ENCODE data around the gene CDK14. TPM values are rescaled to one million over a fixed set of nuclear protein-coding genes. Genes with fewer than 3 reads are reported as not detected.

The CDK14 gene
- total and polyA plus RNA-seq, 2 of the 8 experiments (the other 6 are each of a cell fraction or from before 2014, with no cell fraction given): 5.5 to 47.3 TPM

DNA sequence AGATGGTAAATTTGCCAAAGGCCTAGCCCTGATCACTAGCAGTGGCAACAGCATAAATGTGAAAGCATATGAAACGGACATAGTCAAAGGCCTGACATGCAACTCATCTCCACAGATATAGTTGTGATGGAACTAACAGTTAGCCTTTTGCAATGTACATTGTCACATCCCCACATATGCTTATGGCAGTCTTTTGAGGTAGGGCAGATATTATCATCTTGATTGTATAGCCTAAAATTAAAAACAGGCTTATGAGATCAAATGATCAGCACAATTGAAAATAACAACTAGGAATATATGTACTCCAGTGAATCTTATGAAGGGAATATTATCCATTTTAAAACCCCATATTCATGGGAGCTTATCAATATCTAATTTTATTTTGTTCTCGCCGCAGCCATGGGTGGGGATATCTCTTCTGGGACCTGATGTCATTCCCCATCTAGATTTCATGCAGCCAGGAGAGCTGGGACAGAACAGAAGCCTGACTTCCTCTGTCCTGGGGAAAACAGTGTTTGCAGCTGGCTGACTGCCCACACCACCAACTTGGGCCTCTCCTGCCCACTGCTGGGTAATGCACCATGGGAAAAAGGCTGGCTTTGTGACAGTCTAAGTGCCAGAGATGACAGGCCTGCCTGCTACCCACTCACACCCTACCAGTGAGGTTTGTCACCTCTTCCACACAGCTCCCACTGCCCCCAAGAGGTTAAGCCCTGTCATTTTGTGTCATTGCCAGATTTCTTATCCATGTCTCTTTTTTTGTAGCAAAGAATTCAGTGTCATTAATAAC is 487.9 kb downstream of the CDK14 start (continued):
- TF ChIP-seq ZNF274 (IDR thresholded peaks at IDR 0.05; ENCODE audit: borderline replicate concordance, extremely low read depth, low read length) (no peak), SIX5 (IDR thresholded peaks at IDR 0.05; ENCODE audit: low read depth, low read length) (no peak), BACH1 (IDR thresholded peaks at IDR 0.05; ENCODE audit: low read length) (no peak), SIRT6 (IDR thresholded peaks at IDR 0.05; ENCODE audit: low read length) (no peak), CBX8 (IDR thresholded peaks at IDR 0.05; ENCODE audit: borderline replicate concordance, low read depth, low read length) (no peak), EP300 (IDR thresholded peaks at IDR 0.05; ENCODE audit: borderline replicate concordance in 1 of 2, low read depth in 2 of 2, low read length in 2 of 2) (no peak), SP2 (IDR thresholded peaks at IDR 0.05; ENCODE audit: low read length) (no peak), NRF1 (IDR thresholded peaks at IDR 0.05; ENCODE audit: low read depth, low read length) (no peak), POLR2A (IDR thresholded peaks at IDR 0.05; ENCODE audit: control extremely low read depth in 1 of 2, low read depth in 2 of 2, low read length in 2 of 2) (no peak)
